ENCODE data around the gene TWIST1. TPM values are rescaled to one million over a fixed set of nuclear protein-coding genes. Genes with fewer than 3 reads are reported as not detected.

TWIST1 gene
- not detected for polyA plus RNA-seq (ENCODE audit: low read depth in 6 of 6)

- DNase-seq (no peak), ATAC-seq (ENCODE audit: low read depth in 2 of 2) (peak; percentile 40 to 43)
- Mint-ChIP-seq H3K4me1 (peaks cover 13 to 21% (median 18%) of the 10 kb centered on the region in 3 donors), H3K27ac (peak within 1 kb of the TSS in 1 of 6 donors; percentile 78), H3K27me3 (peaks cover 60 to 72% (median 69%) of the 10 kb centered on the region in 3 donors), H3K36me3 (no peaks in the 10 kb centered on the region), H3K4me3 (peak within 1 kb of the TSS; percentile 70 to 88 (median 76)), H3K9me3 (peaks cover 0 to 2% (median 0%) of the 10 kb centered on the region in 7 donors)
These were observed at the start of gene TWIST1 for GRCh38 chr7:19117091-19117869. Gene TWIST1, minus strand, starts transcription at chr7:19117636. Its CDS starts 315 bp downstream, at chr7:19117321.

- Mint-ChIP-seq H3K27me3 (no peaks in the 10 kb centered on the region), H3K27ac (no peak overlapping the region), H3K4me1 (no peaks in the 10 kb centered on the region), H3K36me3 (no peaks in the 10 kb centered on the region), H3K9me3 (peaks cover 0 to 4% (median 0%) of the 10 kb centered on the region in 7 donors), H3K4me3 (no peak overlapping the region)
- no peak for DNase-seq
- ATAC-seq (ENCODE audit: low read depth in 2 of 2): no peak
These were observed 44.2 kb upstream of the TWIST1 start for GRCh38 chr7:19161671-19162070.

GRCh38 chr7:19146699-19147098 lies 29.3 kb upstream of the TWIST1 start:
- peaks cover 0 to 11% (median 4%) of the 10 kb centered on the region in 7 donors for H3K9me3 Mint-ChIP-seq
- H3K4me3 Mint-ChIP-seq: no peak overlapping the region
- H3K27ac Mint-ChIP-seq: no peak overlapping the region
- H3K4me1 Mint-ChIP-seq: peaks cover 4 to 10% (median 6%) of the 10 kb centered on the region in 3 donors
- no peak for DNase-seq
- ATAC-seq (ENCODE audit: low read depth in 2 of 2): no peak
- H3K36me3 Mint-ChIP-seq: no peaks in the 10 kb centered on the region
- peaks cover 41 to 55% (median 55%) of the 10 kb centered on the region in 3 donors for H3K27me3 Mint-ChIP-seq

GRCh38 chr7:19145434-19146115 lies 28.1 kb upstream of the TWIST1 start:
- peaks cover 37 to 55% (median 55%) of the 10 kb centered on the region in 3 donors for H3K27me3 Mint-ChIP-seq
- no peaks in the 10 kb centered on the region for H3K36me3 Mint-ChIP-seq
- no peak for ATAC-seq (ENCODE audit: low read depth in 2 of 2)
- peaks cover 0 to 11% (median 4%) of the 10 kb centered on the region in 7 donors for H3K9me3 Mint-ChIP-seq
- no peak for DNase-seq
- no peak overlapping the region for H3K4me3 Mint-ChIP-seq
- no peak overlapping the region for H3K27ac Mint-ChIP-seq
- H3K4me1 Mint-ChIP-seq: peaks cover 4 to 10% (median 6%) of the 10 kb centered on the region in 3 donors

GRCh38 chr7:19144661-19145433 lies 27.4 kb upstream of the TWIST1 start, which contains the start of gene FERD3L:
Gene FERD3L, minus strand, starts transcription at chr7:19145421. Its CDS starts 59 bp downstream, at chr7:19145362.
- ATAC-seq (ENCODE audit: low read depth in 2 of 2): no peak
- DNase-seq: no peak
- Mint-ChIP-seq H3K36me3 (no peaks in the 10 kb centered on the region), H3K4me1 (peaks cover 4 to 10% (median 6%) of the 10 kb centered on the region in 3 donors), H3K27me3 (peaks cover 40 to 55% (median 55%) of the 10 kb centered on the region in 3 donors), H3K27ac (no peak within 1 kb of the TSS), H3K4me3 (peak within 1 kb of the TSS in 1 of 8 donors; percentile 57), H3K9me3 (peaks cover 0 to 11% (median 4%) of the 10 kb centered on the region in 7 donors)

GRCh38 chr7:19143881-19144574 lies 26.6 kb upstream of the TWIST1 start:
- ATAC-seq (ENCODE audit: low read depth in 2 of 2): no peak
- Mint-ChIP-seq H3K9me3 (peaks cover 0 to 11% (median 4%) of the 10 kb centered on the region in 7 donors), H3K27ac (no peak overlapping the region), H3K27me3 (peaks cover 37 to 55% (median 55%) of the 10 kb centered on the region in 3 donors), H3K4me3 (peak overlapping the region in 1 of 8 donors; percentile 41), H3K36me3 (no peaks in the 10 kb centered on the region), H3K4me1 (peaks cover 4 to 10% (median 6%) of the 10 kb centered on the region in 3 donors)
- no peak for DNase-seq

- Mint-ChIP-seq H3K4me3 (no peak overlapping the region), H3K4me1 (peaks cover under 1 to 6% (median 6%) of the 10 kb centered on the region in 3 donors), H3K36me3 (no peaks in the 10 kb centered on the region), H3K27ac (no peak overlapping the region), H3K9me3 (peaks cover 0 to 5% (median 0%) of the 10 kb centered on the region in 7 donors), H3K27me3 (peaks cover 24 to 31% (median 26%) of the 10 kb centered on the region in 3 donors)
- no peak for DNase-seq
- ATAC-seq (ENCODE audit: low read depth in 2 of 2): no peak
These were observed 22.4 kb upstream of the TWIST1 start for GRCh38 chr7:19139706-19140327.

GRCh38 chr7:19133886-19134285 lies 16.4 kb upstream of the TWIST1 start:
- H3K36me3 Mint-ChIP-seq: no peaks in the 10 kb centered on the region

GRCh38 chr7:19133390-19133789 lies 16.0 kb upstream of the TWIST1 start:
- peak overlapping the region in 1 of 8 donors; percentile 21 for H3K4me3 Mint-ChIP-seq
- ATAC-seq (ENCODE audit: low read depth in 2 of 2) (no peak), DNase-seq (no peak)
- no peak overlapping the region for H3K27ac Mint-ChIP-seq
- no peaks in the 10 kb centered on the region for H3K4me1 Mint-ChIP-seq
- peaks cover 0 to 28% (median 0%) of the 10 kb centered on the region in 3 donors for H3K27me3 Mint-ChIP-seq
- peaks cover 0 to 5% (median 0%) of the 10 kb centered on the region in 7 donors for H3K9me3 Mint-ChIP-seq
- H3K36me3 Mint-ChIP-seq: no peaks in the 10 kb centered on the region

More at GRCh38 chr7:19133886-19134285, 16.4 kb upstream of the TWIST1 start:
- Mint-ChIP-seq H3K4me3 (no peak overlapping the region), H3K27me3 (peaks cover 0 to 28% (median 0%) of the 10 kb centered on the region in 3 donors), H3K4me1 (no peaks in the 10 kb centered on the region), H3K27ac (no peak overlapping the region), H3K9me3 (peaks cover 0 to 5% (median 0%) of the 10 kb centered on the region in 7 donors)
- ATAC-seq (ENCODE audit: low read depth in 2 of 2) (no peak), DNase-seq (no peak)

- Mint-ChIP-seq H3K27ac (no peak overlapping the region), H3K4me1 (no peaks in the 10 kb centered on the region), H3K9me3 (peaks cover 0 to 5% (median 0%) of the 10 kb centered on the region in 7 donors), H3K4me3 (no peak overlapping the region), H3K36me3 (no peaks in the 10 kb centered on the region), H3K27me3 (peaks cover 25 to 41% (median 28%) of the 10 kb centered on the region in 3 donors)
- ATAC-seq (ENCODE audit: low read depth in 2 of 2) (no peak), DNase-seq (no peak)
These were observed 11.4 kb upstream of the TWIST1 start for GRCh38 chr7:19128856-19129255.

- H3K4me3 Mint-ChIP-seq: no peak overlapping the region
- peaks cover 57 to 69% (median 68%) of the 10 kb centered on the region in 3 donors for H3K27me3 Mint-ChIP-seq
- DNase-seq (no peak), ATAC-seq (ENCODE audit: low read depth in 2 of 2) (no peak)
- H3K9me3 Mint-ChIP-seq: peaks cover 0 to 4% (median 0%) of the 10 kb centered on the region in 7 donors
- H3K27ac Mint-ChIP-seq: no peak overlapping the region
- no peaks in the 10 kb centered on the region for H3K36me3 Mint-ChIP-seq
- H3K4me1 Mint-ChIP-seq: peaks cover 8 to 11% (median 11%) of the 10 kb centered on the region in 3 donors
These were observed 4.6 kb upstream of the TWIST1 start for GRCh38 chr7:19121977-19122588.
